Astrocyte of the spinal cord (primary cell): ENCODE measurements around the gene GSTT2B.
"Not testable (repeated sequence)": the region's sequence is repeated elsewhere in the genome, so short reads cannot be mapped to it uniquely, and the experiment has no call there.

Experiments used
- DNase-seq: peaks from one replicate; pipeline ENCODE4 v3.0.0; 2011; ENCODE audit warnings: low read depth, low spot score
- H3K4me3 ChIP-seq: 2 replicates; pipeline ENCODE4 v1.5.1; 2011; ENCODE audit warnings: low read depth, mild to moderate bottlenecking, low read length, moderate library complexity
- CTCF ChIP-seq: IDR thresholded peaks from 2 replicates; pipeline ENCODE4 v1.5.1; 2012; ENCODE audit warnings: low read depth, mild to moderate bottlenecking, low read length, inconsistent platforms
- in situ Hi-C: cut with HindIII; loops from 2 replicates; pipeline ENCODE4 v1.10.0; 2017; ENCODE audit warnings: low sequenced_read_pairs

The GSTT2B gene

GRCh38 chr22:24001314-24001713, 40.3 kb upstream of the GSTT2B start:
- no peak for TF ChIP-seq CTCF
- H3K4me3 ChIP-seq = no peak overlapping the region
- in situ Hi-C loops = no loop called here
- DNase-seq = no peak

- in situ Hi-C loops, DNase-seq, H3K4me3 ChIP-seq: not testable (repeated sequence)
These were observed 38.8 kb upstream of the GSTT2B start for GRCh38 chr22:23999779-24000178.

- no peak for TF ChIP-seq CTCF
- DNase-seq = no peak
- in situ Hi-C loops = no loop called here
- no peak overlapping the region for H3K4me3 ChIP-seq
These were observed 36.1 kb upstream of the GSTT2B start for GRCh38 chr22:23997092-23997491.

GRCh38 chr22:23993581-23994177, 32.7 kb upstream of the GSTT2B start:
- in situ Hi-C loops, H3K4me3 ChIP-seq, DNase-seq: not testable (repeated sequence)

- DNase-seq, H3K4me3 ChIP-seq, in situ Hi-C loops: not testable (repeated sequence)
These were observed 32.1 kb upstream of the GSTT2B start for GRCh38 chr22:23993080-23993479.

GRCh38 chr22:23989583-23990244, 28.7 kb upstream of the GSTT2B start:
- peak; percentile 10 for DNase-seq
- in situ Hi-C loops, H3K4me3 ChIP-seq: not testable (repeated sequence)

- H3K4me3 ChIP-seq, in situ Hi-C loops, DNase-seq: not testable (repeated sequence)
These were observed 25.7 kb upstream of the GSTT2B start for GRCh38 chr22:23986538-23987178.

GRCh38 chr22:23986089-23986488, 25.1 kb upstream of the GSTT2B start:
- H3K4me3 ChIP-seq, DNase-seq, in situ Hi-C loops: not testable (repeated sequence)

GRCh38 chr22:23984430-23984829, 23.4 kb upstream of the GSTT2B start:
- H3K4me3 ChIP-seq = no peak overlapping the region
- peak; percentile 55 for TF ChIP-seq CTCF
- in situ Hi-C loops = no loop called here
- peak; percentile 11 for DNase-seq

GRCh38 chr22:23980567-23980966, 19.6 kb upstream of the GSTT2B start:
- H3K4me3 ChIP-seq, in situ Hi-C loops, DNase-seq: not testable (repeated sequence)

- DNase-seq, in situ Hi-C loops, H3K4me3 ChIP-seq: not testable (repeated sequence)
These were observed 18.7 kb upstream of the GSTT2B start, which contains the start of gene GSTT2 for GRCh38 chr22:23979557-23980240. GSTT2 (plus strand) TSS chr22:23980134.

- H3K4me3 ChIP-seq, DNase-seq, in situ Hi-C loops: not testable (repeated sequence)
These were observed 16.3 kb upstream of the GSTT2B start for GRCh38 chr22:23977304-23977703.

GRCh38 chr22:23974836-23975352, 13.9 kb upstream of the GSTT2B start:
- in situ Hi-C loops, DNase-seq, H3K4me3 ChIP-seq: not testable (repeated sequence)
